Activated T-helper 2 cell treated with anti-CD3 and anti-CD28 coated beads, Interferon-gamma antibody, Interleukin-2, Interleukin-4, amounts not matched to agents 10 μg/mL and 5 μg/mL and 100 μg/mL, durations not matched to agents 14 hours and 24 hours and 36 hours (primary cell): ENCODE results near the gene EDRF1. TPM values are rescaled to one million over a fixed set of nuclear protein-coding genes. Genes with fewer than 3 reads are reported as not detected.
"Not testable (repeated sequence)": the region's sequence is repeated elsewhere in the genome, so short reads cannot be mapped to it uniquely, and the experiment has no call there.

Source experiments
- DNase-seq: peaks from one replicate; pipeline ENCODE4 v3.0.0; 2021; ENCODE audit warnings: low spot score
- H3K27ac Mint-ChIP-seq: one replicate; pipeline ENCODE4 v1.8.0; 2021; ENCODE audit warnings: mixed read lengths
- H3K27me3 Mint-ChIP-seq: one replicate; pipeline ENCODE4 v1.8.0; 2021; ENCODE audit warnings: low read depth, mixed read lengths
- H3K36me3 Mint-ChIP-seq: one replicate; pipeline ENCODE4 v1.8.0; 2021; ENCODE audit warnings: low read depth, mixed read lengths
- H3K4me1 Mint-ChIP-seq: one replicate; pipeline ENCODE4 v1.8.0; 2021; ENCODE audit warnings: low read depth, mixed read lengths
- H3K4me3 Mint-ChIP-seq: one replicate; pipeline ENCODE4 v1.8.0; 2021; ENCODE audit warnings: low read depth, mild to moderate bottlenecking, moderate library complexity, mixed read lengths
- H3K9me3 Mint-ChIP-seq: one replicate; pipeline ENCODE4 v1.8.0; 2021; ENCODE audit warnings: mixed read lengths
- intact Hi-C: fragments of 100-400 bp; cut with micrococcal nuclease; formaldehyde crosslinking; loops from one replicate; pipeline ENCODE4 v1.15.1; 2023
- total RNA-seq: library from RNA; stranded (reverse); gene quantifications from 2 replicates; pipeline ENCODE4 v1.2.3, GENCODE V29; 2022

The EDRF1 gene
- total RNA-seq, 1 donor from 2014 or later: 40.3 TPM

- intact Hi-C loops: no loop called here
- no peak for DNase-seq
- Mint-ChIP-seq H3K4me1 (no peaks in the 10 kb centered on the region), H3K27ac (no peak overlapping the region), H3K9me3 (no peaks in the 10 kb centered on the region), H3K27me3 (peaks cover 2% of the 10 kb centered on the region), H3K36me3 (no peaks in the 10 kb centered on the region), H3K4me3 (no peak overlapping the region)
Observed at GRCh38 chr10:125693524-125693847, 26.0 kb upstream of the EDRF1 start.

- Mint-ChIP-seq H3K4me3 (no peak overlapping the region), H3K27ac (no peak overlapping the region), H3K4me1 (no peaks in the 10 kb centered on the region), H3K36me3 (no peaks in the 10 kb centered on the region), H3K27me3 (no peaks in the 10 kb centered on the region), H3K9me3 (no peaks in the 10 kb centered on the region)
- intact Hi-C loops: no loop called here
- no peak for DNase-seq
Observed at GRCh38 chr10:125694883-125695282, 24.6 kb upstream of the EDRF1 start.

DNA sequence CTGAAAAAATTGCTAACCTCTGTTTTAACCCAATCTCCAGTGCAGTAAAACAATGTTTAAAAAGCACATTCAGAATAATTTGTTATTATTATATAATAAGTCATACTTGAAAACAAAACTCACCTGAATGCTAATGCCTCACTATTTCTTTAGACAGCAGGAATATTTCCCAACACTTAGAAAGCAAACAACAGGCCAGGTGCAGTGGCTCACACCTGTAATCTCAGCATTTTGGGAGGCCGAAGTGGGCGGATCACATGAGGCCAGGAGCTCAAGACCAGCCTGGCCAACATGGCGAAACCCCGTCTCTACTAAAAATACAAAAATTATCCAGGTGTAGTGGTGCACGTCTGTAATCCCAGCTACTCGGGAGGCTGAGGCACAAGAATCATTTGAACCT lies 22.6 kb upstream of the EDRF1 start:
- H3K27me3 Mint-ChIP-seq, H3K4me1 Mint-ChIP-seq, H3K36me3 Mint-ChIP-seq, DNase-seq, intact Hi-C loops, H3K27ac Mint-ChIP-seq, H3K9me3 Mint-ChIP-seq, H3K4me3 Mint-ChIP-seq: not testable (repeated sequence)

- DNase-seq: no peak
- H3K36me3 Mint-ChIP-seq: no peaks in the 10 kb centered on the region
- no peaks in the 10 kb centered on the region for H3K9me3 Mint-ChIP-seq
- intact Hi-C loops: no loop called here
- H3K4me1 Mint-ChIP-seq: no peaks in the 10 kb centered on the region
- no peaks in the 10 kb centered on the region for H3K27me3 Mint-ChIP-seq
- no peak overlapping the region for H3K27ac Mint-ChIP-seq
- no peak overlapping the region for H3K4me3 Mint-ChIP-seq
Observed at GRCh38 chr10:125698481-125698998, 21.0 kb upstream of the EDRF1 start.

DNA sequence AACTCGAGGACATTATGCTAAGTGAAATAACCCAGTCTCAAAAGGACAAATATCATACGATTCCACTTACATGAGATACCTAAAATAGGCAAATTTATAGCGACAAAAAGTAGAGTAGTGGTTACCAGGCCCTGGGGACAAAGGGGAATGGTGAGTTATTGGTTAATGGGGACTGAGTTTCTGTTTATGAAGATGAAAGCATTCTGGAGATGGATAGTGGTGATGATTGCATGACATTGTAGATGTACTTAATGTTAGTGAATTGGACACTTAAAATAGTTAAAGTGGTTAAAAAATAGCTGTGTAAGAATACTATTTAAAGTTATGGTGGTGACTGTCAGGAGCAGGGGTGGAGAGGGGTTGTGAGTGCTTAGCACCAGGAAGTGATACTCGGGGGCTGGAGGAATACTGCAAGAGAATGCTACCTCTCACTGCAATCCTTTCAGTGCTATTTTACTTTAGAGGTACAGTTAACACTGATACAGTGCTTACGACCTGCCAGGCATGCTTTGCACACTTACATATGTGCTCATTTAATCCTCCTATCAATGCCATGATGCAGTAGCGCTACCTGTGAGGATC lies 19.9 kb upstream of the EDRF1 start:
- Mint-ChIP-seq H3K27me3 (no peaks in the 10 kb centered on the region), H3K36me3 (no peaks in the 10 kb centered on the region), H3K4me1 (no peaks in the 10 kb centered on the region), H3K4me3 (no peak overlapping the region), H3K27ac (no peak overlapping the region), H3K9me3 (no peaks in the 10 kb centered on the region)
- intact Hi-C loops: no loop called here
- DNase-seq: no peak

DNA sequence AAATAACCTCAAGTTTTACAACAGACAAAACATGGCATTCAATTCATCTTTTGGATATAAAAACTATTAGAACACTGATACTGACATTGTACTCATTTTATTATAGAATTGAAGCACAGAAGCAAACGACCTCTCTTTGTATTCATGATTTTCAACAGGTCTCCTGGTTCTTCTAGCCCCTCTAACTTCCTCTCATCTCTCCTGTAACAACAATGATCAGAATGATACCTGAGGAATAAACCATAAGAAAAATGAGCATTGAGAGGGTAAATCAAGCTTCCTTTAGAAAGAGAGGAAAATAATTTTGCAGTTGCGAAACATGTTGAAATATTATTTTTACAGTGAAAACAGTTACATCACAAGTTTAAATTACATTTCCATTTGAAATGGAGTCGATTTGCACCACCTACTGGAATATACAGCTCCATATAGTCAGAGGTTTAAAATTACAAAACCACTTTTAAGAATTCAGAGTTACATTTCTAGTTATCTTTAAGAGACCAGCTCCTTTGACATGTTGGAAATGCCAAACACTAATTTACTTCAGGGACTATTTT lies 19.1 kb upstream of the EDRF1 start:
- DNase-seq: no peak
- intact Hi-C loops: no loop called here
- no peaks in the 10 kb centered on the region for H3K9me3 Mint-ChIP-seq
- H3K36me3 Mint-ChIP-seq: no peaks in the 10 kb centered on the region
- H3K4me1 Mint-ChIP-seq: no peaks in the 10 kb centered on the region
- no peak overlapping the region for H3K4me3 Mint-ChIP-seq
- H3K27ac Mint-ChIP-seq: no peak overlapping the region
- H3K27me3 Mint-ChIP-seq: no peaks in the 10 kb centered on the region

DNA sequence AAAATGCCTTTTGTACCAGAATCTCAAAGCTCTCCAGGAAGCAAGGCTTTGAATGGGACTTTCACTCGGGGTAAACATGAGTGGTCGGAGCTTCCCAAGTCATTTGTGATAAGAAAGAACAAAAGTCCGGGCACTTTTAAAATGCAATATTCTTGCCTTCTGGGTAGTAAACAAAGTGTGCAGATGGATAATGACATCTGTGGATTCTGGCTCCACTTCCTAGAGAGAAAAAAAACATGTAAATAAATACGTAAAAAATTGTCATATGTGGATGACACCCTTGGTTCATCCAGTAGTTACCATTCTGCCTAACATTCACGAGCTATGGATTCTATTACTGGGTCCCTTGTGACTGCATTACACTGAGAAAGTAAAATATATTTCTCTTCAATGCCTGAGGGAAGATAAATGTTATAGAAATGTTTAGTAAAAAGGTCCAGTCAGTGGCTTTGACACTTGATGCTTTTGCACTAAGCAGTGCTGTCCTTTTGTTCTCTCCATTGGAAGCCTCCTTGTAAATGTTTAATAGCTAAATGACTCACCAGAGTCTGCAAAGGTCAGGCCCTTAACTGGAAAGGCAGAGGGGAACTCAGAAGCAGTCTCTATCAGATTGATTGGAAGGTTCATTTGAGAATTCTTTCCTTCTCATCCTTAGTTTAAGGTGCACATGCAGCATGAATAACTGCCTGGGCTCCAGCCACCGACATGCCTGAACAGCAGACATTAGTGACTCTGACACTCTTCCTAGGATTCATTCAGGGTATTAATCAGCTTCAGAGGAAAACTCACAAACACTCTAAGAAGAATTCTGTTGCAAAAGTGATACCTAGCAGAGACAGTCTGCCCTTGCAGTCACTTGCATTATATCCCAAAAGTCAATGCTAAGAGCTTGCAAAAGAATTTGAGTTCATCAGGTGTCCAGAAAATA lies 11.7 kb upstream of the EDRF1 start:
- Mint-ChIP-seq H3K9me3 (no peaks in the 10 kb centered on the region), H3K27me3 (peaks cover 6% of the 10 kb centered on the region), H3K4me1 (peaks cover 10% of the 10 kb centered on the region)

DNA sequence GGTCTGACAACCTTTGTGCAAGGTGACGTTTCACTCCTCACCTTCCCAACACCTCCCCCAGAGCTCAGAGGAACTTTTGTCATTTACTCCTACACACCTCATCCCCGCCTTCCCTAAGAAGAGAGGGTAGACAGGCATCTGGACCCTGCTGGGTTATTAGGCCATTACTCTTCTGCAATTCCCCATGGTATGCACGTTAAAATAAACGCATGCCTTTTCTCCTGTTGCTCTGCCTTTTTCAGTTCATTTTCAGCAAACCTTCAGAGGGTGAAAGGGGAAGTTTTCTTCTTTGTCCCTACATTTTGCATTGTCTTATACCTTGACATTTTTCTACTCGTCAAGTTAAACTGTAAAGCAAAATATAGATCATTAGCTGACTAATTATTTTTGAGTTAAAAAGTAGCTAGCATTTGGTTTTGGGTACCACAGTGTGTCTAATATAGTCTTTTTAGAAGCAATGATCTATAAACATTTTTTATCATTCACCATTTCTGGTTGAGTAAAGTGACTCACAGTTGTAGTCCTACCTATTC lies 10.5 kb upstream of the EDRF1 start:
- peaks cover 7% of the 10 kb centered on the region for H3K9me3 Mint-ChIP-seq
- H3K36me3 Mint-ChIP-seq: peaks cover 5% of the 10 kb centered on the region
- no peak for DNase-seq
- H3K4me3 Mint-ChIP-seq: no peak overlapping the region
- H3K27me3 Mint-ChIP-seq: peaks cover 10% of the 10 kb centered on the region
- H3K27ac Mint-ChIP-seq: no peak overlapping the region
- peaks cover 10% of the 10 kb centered on the region for H3K4me1 Mint-ChIP-seq
- intact Hi-C loops: no loop called here

More for the DNA sequence above, 11.7 kb upstream of the EDRF1 start:
- DNase-seq: no peak
- Mint-ChIP-seq H3K27ac (no peak overlapping the region), H3K4me3 (no peak overlapping the region), H3K36me3 (no peaks in the 10 kb centered on the region)
- intact Hi-C loops: no loop called here

- Mint-ChIP-seq H3K36me3 (peaks cover 5% of the 10 kb centered on the region), H3K4me1 (peaks cover 10% of the 10 kb centered on the region), H3K27me3 (peaks cover 12% of the 10 kb centered on the region), H3K27ac (peak overlapping the region; percentile 14), H3K9me3 (peaks cover 10% of the 10 kb centered on the region), H3K4me3 (no peak overlapping the region)
- intact Hi-C loops: no loop called here
- DNase-seq: no peak
Observed at GRCh38 chr10:125709553-125710474, 9.7 kb upstream of the EDRF1 start.

DNA sequence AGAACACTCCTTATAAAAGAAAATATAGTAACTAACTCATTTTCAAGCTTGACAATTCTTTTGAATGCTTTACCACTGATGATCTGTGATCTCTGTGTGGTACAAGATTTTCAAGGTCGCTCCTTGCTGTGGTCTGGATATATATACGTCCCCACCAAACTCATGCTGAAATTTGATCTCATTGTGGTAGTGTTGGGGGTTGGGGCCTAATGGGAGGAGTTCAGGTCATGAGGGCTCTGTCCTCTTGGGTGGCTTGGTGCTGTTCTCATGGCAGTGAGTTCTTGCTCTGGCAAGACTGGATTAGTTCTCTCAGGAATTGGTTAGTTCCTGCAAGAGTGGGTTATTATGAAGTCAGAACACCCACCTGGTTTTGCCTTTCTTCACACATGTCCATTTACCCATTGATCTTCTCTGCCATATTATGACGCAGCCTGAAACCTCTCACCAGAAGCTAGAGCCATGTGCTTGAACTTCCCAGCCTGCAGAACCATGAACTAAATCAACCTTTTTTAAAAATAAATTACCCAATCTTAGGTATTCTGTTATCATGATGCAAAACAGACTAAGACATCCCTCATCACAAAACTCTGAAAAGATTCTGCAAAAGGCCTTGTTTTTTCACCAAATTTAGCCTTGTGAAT lies 8.3 kb upstream of the EDRF1 start:
- intact Hi-C loops: no loop called here
- Mint-ChIP-seq H3K4me1 (peaks cover 10% of the 10 kb centered on the region), H3K9me3 (peaks cover 10% of the 10 kb centered on the region), H3K4me3 (no peak overlapping the region), H3K27me3 (peaks cover 12% of the 10 kb centered on the region), H3K36me3 (peaks cover 7% of the 10 kb centered on the region), H3K27ac (no peak overlapping the region)
- no peak for DNase-seq

- intact Hi-C loops, DNase-seq, H3K4me3 Mint-ChIP-seq, H3K27ac Mint-ChIP-seq: not testable (repeated sequence)
- peaks cover 19% of the 10 kb centered on the region for H3K9me3 Mint-ChIP-seq
- peaks cover 16% of the 10 kb centered on the region for H3K36me3 Mint-ChIP-seq
- H3K27me3 Mint-ChIP-seq: peaks cover 12% of the 10 kb centered on the region
- peaks cover 10% of the 10 kb centered on the region for H3K4me1 Mint-ChIP-seq
Observed at GRCh38 chr10:125714728-125715127, 4.8 kb upstream of the EDRF1 start.

DNA sequence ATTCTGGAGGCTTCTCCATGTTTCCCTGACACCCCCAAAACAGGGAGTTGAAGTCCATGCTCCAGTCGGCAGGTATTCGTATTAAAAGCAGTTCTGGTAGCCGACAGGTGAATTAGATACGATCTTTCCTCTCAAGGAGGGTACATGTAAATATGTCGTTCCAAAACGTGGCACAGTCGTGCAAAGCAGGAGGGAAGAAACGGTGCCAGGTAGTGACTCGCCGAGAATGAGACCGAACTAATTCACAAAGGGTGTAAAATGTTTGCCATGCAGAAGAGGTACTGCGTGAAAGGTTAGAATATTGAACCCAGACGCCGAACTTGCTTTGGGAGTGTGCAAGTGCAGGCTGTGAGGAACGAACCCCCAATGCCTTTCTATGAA lies 483 bp downstream of the EDRF1 start:
- Mint-ChIP-seq H3K4me3 (peak overlapping the region; percentile 96), H3K27ac (peak overlapping the region; percentile 98), H3K9me3 (peaks cover 9% of the 10 kb centered on the region), H3K36me3 (peaks cover 48% of the 10 kb centered on the region), H3K27me3 (no peaks in the 10 kb centered on the region), H3K4me1 (peaks cover 21% of the 10 kb centered on the region)
- no peak for DNase-seq
- intact Hi-C loops: loop anchor here (10.0 kb wide), 1 partner anchor 175 kb away; the partner anchor contains the start of gene FANK1
